Measurements from ENCODE around the gene KLF1. TPM values are rescaled to one million over a fixed set of nuclear protein-coding genes. Genes with fewer than 3 reads are reported as not detected.

KLF1 gene
- total RNA-seq, 1 experiment from 2014 or later = 0.10 TPM

DNA sequence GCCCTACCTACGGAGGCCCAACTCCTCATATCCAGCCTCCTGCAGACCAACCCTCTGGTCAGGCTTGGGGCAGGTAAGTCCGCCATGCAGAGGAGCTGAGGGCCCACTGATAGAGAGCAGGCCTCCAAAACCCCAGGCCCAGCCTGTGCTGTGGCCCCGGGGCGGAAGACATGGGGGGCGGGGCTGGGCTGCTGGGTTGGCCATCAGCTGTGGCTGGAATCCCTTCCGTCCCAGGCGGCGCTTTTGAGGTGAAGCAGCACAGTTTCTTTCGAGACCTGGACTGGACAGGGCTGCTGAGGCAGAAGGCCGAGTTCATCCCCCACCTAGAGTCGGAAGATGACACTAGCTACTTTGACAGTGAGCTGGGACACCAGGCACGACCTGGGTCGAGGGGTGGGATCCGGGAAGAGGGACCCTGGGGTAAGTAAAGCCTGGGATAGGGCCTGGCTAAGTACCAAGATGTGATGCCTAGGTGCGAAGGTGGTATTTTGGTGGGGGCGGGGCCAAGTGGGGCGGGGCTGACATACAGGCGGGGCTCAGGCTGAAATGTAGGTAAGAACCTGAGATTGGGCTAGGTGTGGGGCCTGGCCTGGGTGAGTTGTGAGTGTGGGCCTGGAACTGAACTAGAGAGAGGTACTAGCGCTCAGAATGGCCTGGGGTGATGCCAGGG lies 21.1 kb downstream of the KLF1 start:
- Histone ChIP-seq H3K27me3 (ENCODE audit: control insufficient read depth, insufficient read depth, low read length) (no peaks in the 10 kb centered on the region), H3K9me3 (ENCODE audit: control insufficient read depth, insufficient read depth, low read depth, low read length) (no peaks in the 10 kb centered on the region), H3K36me3 (ENCODE audit: control insufficient read depth, insufficient read depth, low read length) (no peaks in the 10 kb centered on the region), H3K4me3 (ENCODE audit: low read depth in 2 of 2, low read length in 2 of 2) (no peak overlapping the region), H3K27ac (ENCODE audit: low read length) (no peak overlapping the region), H3K4me1 (ENCODE audit: control insufficient read depth, insufficient read depth, low read length) (no peaks in the 10 kb centered on the region)
- ATAC-seq (no peak), DNase-seq (ENCODE audit: low read depth, low spot score) (no peak)
- TF ChIP-seq SIN3A (IDR thresholded peaks at IDR 0.05; ENCODE audit: borderline replicate concordance, insufficient read depth, low read depth, low read length) (no peak), POLR2AphosphoS5 (IDR thresholded peaks at IDR 0.05; ENCODE audit: low read depth, low read length) (no peak), TCF7L2 (IDR thresholded peaks at IDR 0.05; ENCODE audit: low read depth, low read length) (no peak)
- TF ChIP-seq, protein P1, sequence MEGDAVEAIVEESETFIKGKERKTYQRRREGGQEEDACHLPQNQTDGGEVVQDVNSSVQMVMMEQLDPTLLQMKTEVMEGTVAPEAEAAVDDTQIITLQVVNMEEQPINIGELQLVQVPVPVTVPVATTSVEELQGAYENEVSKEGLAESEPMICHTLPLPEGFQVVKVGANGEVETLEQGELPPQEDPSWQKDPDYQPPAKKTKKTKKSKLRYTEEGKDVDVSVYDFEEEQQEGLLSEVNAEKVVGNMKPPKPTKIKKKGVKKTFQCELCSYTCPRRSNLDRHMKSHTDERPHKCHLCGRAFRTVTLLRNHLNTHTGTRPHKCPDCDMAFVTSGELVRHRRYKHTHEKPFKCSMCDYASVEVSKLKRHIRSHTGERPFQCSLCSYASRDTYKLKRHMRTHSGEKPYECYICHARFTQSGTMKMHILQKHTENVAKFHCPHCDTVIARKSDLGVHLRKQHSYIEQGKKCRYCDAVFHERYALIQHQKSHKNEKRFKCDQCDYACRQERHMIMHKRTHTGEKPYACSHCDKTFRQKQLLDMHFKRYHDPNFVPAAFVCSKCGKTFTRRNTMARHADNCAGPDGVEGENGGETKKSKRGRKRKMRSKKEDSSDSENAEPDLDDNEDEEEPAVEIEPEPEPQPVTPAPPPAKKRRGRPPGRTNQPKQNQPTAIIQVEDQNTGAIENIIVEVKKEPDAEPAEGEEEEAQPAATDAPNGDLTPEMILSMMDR (IDR thresholded peaks at IDR 0.05) = no peak
- TF ChIP-seq, protein P2, sequence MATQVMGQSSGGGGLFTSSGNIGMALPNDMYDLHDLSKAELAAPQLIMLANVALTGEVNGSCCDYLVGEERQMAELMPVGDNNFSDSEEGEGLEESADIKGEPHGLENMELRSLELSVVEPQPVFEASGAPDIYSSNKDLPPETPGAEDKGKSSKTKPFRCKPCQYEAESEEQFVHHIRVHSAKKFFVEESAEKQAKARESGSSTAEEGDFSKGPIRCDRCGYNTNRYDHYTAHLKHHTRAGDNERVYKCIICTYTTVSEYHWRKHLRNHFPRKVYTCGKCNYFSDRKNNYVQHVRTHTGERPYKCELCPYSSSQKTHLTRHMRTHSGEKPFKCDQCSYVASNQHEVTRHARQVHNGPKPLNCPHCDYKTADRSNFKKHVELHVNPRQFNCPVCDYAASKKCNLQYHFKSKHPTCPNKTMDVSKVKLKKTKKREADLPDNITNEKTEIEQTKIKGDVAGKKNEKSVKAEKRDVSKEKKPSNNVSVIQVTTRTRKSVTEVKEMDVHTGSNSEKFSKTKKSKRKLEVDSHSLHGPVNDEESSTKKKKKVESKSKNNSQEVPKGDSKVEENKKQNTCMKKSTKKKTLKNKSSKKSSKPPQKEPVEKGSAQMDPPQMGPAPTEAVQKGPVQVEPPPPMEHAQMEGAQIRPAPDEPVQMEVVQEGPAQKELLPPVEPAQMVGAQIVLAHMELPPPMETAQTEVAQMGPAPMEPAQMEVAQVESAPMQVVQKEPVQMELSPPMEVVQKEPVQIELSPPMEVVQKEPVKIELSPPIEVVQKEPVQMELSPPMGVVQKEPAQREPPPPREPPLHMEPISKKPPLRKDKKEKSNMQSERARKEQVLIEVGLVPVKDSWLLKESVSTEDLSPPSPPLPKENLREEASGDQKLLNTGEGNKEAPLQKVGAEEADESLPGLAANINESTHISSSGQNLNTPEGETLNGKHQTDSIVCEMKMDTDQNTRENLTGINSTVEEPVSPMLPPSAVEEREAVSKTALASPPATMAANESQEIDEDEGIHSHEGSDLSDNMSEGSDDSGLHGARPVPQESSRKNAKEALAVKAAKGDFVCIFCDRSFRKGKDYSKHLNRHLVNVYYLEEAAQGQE (IDR thresholded peaks at IDR 0.05; ENCODE audit: insufficient read depth in 1 of 2, low read depth in 2 of 2, low read length in 1 of 2) = no peak
- ChIA-PET CTCF (interaction anchor here (1.0 kb wide), 1 partner anchor 19 kb away, joined by 3 read pairs; no protein-coding TSS in a partner anchor), POLR2A (no interaction called here)
- intact Hi-C loops (cut with micrococcal nuclease; ENCODE audit: unreplicated experiment) = no loop called here
- in situ Hi-C loops (cut with HindIII; ENCODE audit: low pct_unique_long_range_greater_than_20kb, low sequenced_read_pairs) = no loop called here
- no TSS peak for BruUV-seq (replicated peaks)

DNA sequence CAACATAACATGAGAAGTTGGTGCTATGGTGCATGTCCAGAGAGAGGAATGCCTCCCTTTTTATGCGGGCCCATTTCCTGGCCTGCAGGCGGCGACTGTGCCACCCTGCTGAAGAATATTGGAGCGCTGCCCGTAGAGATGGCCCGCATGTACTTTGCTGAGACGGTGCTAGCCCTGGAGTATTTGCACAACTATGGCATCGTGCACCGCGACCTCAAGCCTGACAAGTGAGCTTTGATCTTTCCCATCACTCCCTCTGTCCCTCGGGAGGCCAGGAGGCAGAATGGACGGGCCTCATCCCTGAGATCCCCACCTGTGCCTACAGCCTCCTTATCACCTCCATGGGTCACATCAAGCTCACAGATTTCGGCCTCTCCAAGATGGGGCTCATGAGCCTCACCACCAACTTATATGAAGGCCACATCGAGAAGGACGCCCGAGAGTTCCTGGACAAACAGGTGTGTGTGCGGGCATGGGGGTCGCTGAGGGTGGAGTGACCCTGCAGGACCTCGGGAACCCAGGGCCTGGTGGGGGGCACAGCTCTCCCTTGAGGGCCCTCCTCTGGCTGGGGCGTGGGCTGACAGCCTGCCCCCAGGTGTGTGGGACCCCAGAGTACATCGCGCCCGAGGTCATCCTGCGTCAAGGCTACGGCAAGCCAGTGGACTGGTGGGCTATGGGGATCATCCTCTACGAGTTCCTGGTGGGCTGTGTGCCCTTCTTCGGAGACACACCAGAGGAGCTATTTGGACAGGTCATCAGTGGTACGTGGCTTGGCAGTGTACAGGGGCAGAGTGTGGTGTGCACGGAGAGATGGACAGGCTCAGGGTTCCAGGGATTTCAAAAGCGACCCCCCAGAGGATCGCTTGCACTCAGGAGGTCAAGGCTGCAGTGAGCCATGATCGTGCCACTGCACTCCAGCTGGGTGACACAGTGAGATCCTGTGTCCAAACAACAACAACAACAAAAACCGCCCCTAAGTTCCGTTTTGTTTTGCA lies 22.0 kb downstream of the KLF1 start:
- TF ChIP-seq TCF7L2 (IDR thresholded peaks at IDR 0.05; ENCODE audit: low read depth, low read length) (no peak), SIN3A (IDR thresholded peaks at IDR 0.05; ENCODE audit: borderline replicate concordance, insufficient read depth, low read depth, low read length) (no peak), POLR2AphosphoS5 (IDR thresholded peaks at IDR 0.05; ENCODE audit: low read depth, low read length) (no peak)
- TF ChIP-seq, protein P1 (IDR thresholded peaks at IDR 0.05) = no peak
- TF ChIP-seq, protein P2 (IDR thresholded peaks at IDR 0.05; ENCODE audit: insufficient read depth in 1 of 2, low read depth in 2 of 2, low read length in 1 of 2) = no peak
- no TSS peak for BruUV-seq (replicated peaks)
- ChIA-PET POLR2A (no interaction called here), CTCF (interaction anchor here (0.5 to 1.2 kb wide), 4 partner anchors 8 to 47 kb away, joined by 3 to 6 read pairs (median 3); no protein-coding TSS in a partner anchor)
- intact Hi-C loops (cut with micrococcal nuclease; ENCODE audit: unreplicated experiment) (no loop called here), in situ Hi-C loops (cut with HindIII; ENCODE audit: low pct_unique_long_range_greater_than_20kb, low sequenced_read_pairs) (no loop called here)
- H3K4me1 ChIP-seq (ENCODE audit: control insufficient read depth, insufficient read depth, low read length) = no peaks in the 10 kb centered on the region
- DNase-seq (ENCODE audit: low read depth, low spot score) (no peak), ATAC-seq (no peak)
- H3K4me3 ChIP-seq (ENCODE audit: low read depth in 2 of 2, low read length in 2 of 2) = no peak overlapping the region
- H3K27ac ChIP-seq (ENCODE audit: low read length) = no peak overlapping the region
- H3K9me3 ChIP-seq (ENCODE audit: control insufficient read depth, insufficient read depth, low read depth, low read length) = no peaks in the 10 kb centered on the region
- no peaks in the 10 kb centered on the region for H3K27me3 ChIP-seq (ENCODE audit: control insufficient read depth, insufficient read depth, low read length)
- no peaks in the 10 kb centered on the region for H3K36me3 ChIP-seq (ENCODE audit: control insufficient read depth, insufficient read depth, low read length)

Measured in Panc1 (cell line).